ENCODE results near the gene CWC27. TPM values are rescaled to one million over a fixed set of nuclear protein-coding genes. Genes with fewer than 3 reads are reported as not detected.
A peak's percentile ranks its signal among the peaks of the same experiment; 100 is the strongest.

Gene CWC27
- total RNA-seq, 2 donors from 2014 or later, result 9.1 to 12.1 TPM

- TF ChIP-seq, protein P1, sequence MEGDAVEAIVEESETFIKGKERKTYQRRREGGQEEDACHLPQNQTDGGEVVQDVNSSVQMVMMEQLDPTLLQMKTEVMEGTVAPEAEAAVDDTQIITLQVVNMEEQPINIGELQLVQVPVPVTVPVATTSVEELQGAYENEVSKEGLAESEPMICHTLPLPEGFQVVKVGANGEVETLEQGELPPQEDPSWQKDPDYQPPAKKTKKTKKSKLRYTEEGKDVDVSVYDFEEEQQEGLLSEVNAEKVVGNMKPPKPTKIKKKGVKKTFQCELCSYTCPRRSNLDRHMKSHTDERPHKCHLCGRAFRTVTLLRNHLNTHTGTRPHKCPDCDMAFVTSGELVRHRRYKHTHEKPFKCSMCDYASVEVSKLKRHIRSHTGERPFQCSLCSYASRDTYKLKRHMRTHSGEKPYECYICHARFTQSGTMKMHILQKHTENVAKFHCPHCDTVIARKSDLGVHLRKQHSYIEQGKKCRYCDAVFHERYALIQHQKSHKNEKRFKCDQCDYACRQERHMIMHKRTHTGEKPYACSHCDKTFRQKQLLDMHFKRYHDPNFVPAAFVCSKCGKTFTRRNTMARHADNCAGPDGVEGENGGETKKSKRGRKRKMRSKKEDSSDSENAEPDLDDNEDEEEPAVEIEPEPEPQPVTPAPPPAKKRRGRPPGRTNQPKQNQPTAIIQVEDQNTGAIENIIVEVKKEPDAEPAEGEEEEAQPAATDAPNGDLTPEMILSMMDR (IDR thresholded peaks at IDR 0.05), result no peak
- Histone ChIP-seq H3K27me3 (no peaks in the 10 kb centered on the region), H3K36me3 (no peaks in the 10 kb centered on the region), H3K4me3 (no peak overlapping the region), H3K27ac (no peak overlapping the region), H3K9me3 (no peaks in the 10 kb centered on the region), H3K4me1 (no peaks in the 10 kb centered on the region)
- no peak for DNase-seq (ENCODE audit: low spot score)
Observed at GRCh38 chr5:64969578-64969977, 200.8 kb downstream of the CWC27 start.

GRCh38 chr5:64971513-64971912, 202.8 kb downstream of the CWC27 start:
- Histone ChIP-seq H3K27me3 (no peaks in the 10 kb centered on the region), H3K27ac (no peak overlapping the region), H3K9me3 (no peaks in the 10 kb centered on the region), H3K4me3 (no peak overlapping the region), H3K4me1 (no peaks in the 10 kb centered on the region), H3K36me3 (no peaks in the 10 kb centered on the region)
- TF ChIP-seq, protein P1 (IDR thresholded peaks at IDR 0.05), result peak in 1 of 2 donors; percentile 49
- no peak for DNase-seq (ENCODE audit: low spot score)

DNA sequence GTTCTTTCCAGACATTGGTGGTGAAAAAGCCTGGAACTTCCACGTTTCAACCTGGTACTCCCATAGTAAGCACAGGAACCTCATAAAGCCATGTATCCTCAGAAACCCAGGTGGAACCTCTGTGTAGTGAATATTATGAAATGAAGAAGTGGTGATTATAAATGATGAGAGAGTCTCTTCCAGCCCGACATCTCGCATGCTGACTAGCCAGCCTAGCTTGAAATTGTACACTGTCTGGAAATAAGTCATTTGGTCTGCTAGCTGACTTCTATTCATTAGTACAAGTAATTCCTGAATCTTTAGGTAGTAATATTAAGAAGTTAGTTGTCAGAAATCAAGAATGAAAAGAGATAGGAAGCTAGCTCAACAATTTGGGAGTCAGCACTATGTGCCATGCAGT, 203.3 kb downstream of the CWC27 start:
- Histone ChIP-seq H3K27me3 (no peaks in the 10 kb centered on the region), H3K27ac (no peak overlapping the region), H3K4me3 (no peak overlapping the region), H3K4me1 (no peaks in the 10 kb centered on the region), H3K9me3 (no peaks in the 10 kb centered on the region), H3K36me3 (no peaks in the 10 kb centered on the region)
- DNase-seq (ENCODE audit: low spot score), result no peak
- TF ChIP-seq, protein P1 (IDR thresholded peaks at IDR 0.05), result no peak

- Histone ChIP-seq H3K27me3 (no peaks in the 10 kb centered on the region), H3K4me1 (no peaks in the 10 kb centered on the region), H3K4me3 (no peak overlapping the region), H3K9me3 (no peaks in the 10 kb centered on the region), H3K36me3 (no peaks in the 10 kb centered on the region), H3K27ac (no peak overlapping the region)
- DNase-seq (ENCODE audit: low spot score), result no peak
- TF ChIP-seq, protein P1 (IDR thresholded peaks at IDR 0.05), result no peak
Observed at GRCh38 chr5:64972591-64972990, 203.9 kb downstream of the CWC27 start.

DNA sequence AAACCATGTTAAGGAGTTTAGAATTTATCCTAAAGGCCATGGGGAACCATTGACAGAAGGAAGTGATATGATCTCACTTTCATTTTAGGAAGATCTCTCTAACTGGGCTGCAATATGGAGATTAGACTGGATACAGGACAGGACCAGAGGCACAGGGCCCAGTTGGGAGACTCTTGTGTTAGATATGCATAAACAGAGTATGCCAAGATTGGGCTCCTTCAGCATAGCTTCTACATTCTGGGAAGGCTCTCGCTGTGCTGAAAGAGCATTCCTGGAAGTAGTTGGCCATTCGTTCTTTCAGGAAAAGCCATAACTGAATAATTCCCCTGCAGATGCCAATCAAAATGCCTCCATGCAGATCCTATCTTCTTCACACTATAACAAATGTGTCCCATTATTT, 204.5 kb downstream of the CWC27 start:
- Histone ChIP-seq H3K27me3 (no peaks in the 10 kb centered on the region), H3K36me3 (peaks cover 5% of the 10 kb centered on the region), H3K9me3 (no peaks in the 10 kb centered on the region), H3K27ac (no peak overlapping the region), H3K4me1 (no peaks in the 10 kb centered on the region), H3K4me3 (no peak overlapping the region)
- TF ChIP-seq, protein P1 (IDR thresholded peaks at IDR 0.05), result no peak
- no peak for DNase-seq (ENCODE audit: low spot score)

DNA sequence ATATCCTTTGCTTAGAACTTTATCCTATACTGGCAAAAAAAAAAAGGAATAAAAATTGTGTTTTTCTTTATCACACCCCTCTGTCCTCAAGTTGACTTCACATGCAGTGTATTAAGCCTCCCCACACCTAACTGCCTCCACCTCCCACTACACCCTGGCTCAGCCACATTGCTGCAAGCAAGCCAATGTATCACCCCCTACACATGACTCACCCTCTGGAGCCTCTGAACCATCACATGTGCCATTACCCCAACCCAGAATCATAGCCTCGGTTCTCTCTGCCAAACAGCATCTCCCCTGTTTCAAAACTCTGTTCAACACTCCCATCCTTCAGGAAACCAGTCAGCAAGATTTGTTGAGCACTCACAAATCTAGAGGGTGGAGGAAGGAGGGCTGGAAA, 209.0 kb downstream of the CWC27 start:
- Histone ChIP-seq H3K36me3 (peaks cover 6% of the 10 kb centered on the region), H3K4me1 (no peaks in the 10 kb centered on the region), H3K27me3 (no peaks in the 10 kb centered on the region), H3K27ac (no peak overlapping the region), H3K9me3 (no peaks in the 10 kb centered on the region), H3K4me3 (no peak overlapping the region)
- DNase-seq (ENCODE audit: low spot score), result no peak
- TF ChIP-seq, protein P1 (IDR thresholded peaks at IDR 0.05), result no peak

Measured in right atrium auricular region (tissue), 2 donors.